H1 (cell line): ENCODE data around the gene FCGR2B. TPM values are rescaled to one million over a fixed set of nuclear protein-coding genes. Genes with fewer than 3 reads are reported as not detected.

ENCODE experiments used
- CTCF ChIA-PET: fragments of 300-600 bp; sonication (Branson Sonifier 250); formaldehyde crosslinking; loops from one replicate; lab custom pipeline; 2021; ENCODE audit not compliant: partially characterized antibody; lab: Charles Lee
- POLR2A ChIA-PET: fragments of 300-600 bp; sonication (Branson Sonifier 250); formaldehyde crosslinking; loops from one replicate; lab custom pipeline; 2021; ENCODE audit warnings: inconsistent platforms; ENCODE audit not compliant: partially characterized antibody; lab: Charles Lee
- DNase-seq, 2 experiments: peaks; one replicate each; pipeline versions ENCODE4 v3.0.0 to v3.0.0-alpha.2; 2010 to 2022; ENCODE audit warnings: low spot score in 2 of 2, low read depth in 1 of 2, mixed read lengths in 1 of 2
- FAIRE-seq: peaks from 2 replicates; lab custom pipeline; 2011; peaks lifted over from hg19 to GRCh38; lab: Jason Lieb, UNC
- H2AFZ ChIP-seq: 2 replicates; pipeline ENCODE4 v1.8.1; 2012; ENCODE audit warnings: low read length, inconsistent platforms
- H2AK5ac ChIP-seq: 2 replicates; pipeline ENCODE4 v1.6.1; 2013; ENCODE audit warnings: low read depth, low read length
- H2BK120ac ChIP-seq: replicated peaks from 2 replicates; pipeline ENCODE3; 2013; ENCODE audit warnings: low read depth, low read length, inconsistent platforms
- H2BK12ac ChIP-seq: 2 replicates; pipeline ENCODE4 v1.6.1; 2013; ENCODE audit warnings: low read depth, low read length
- H2BK15ac ChIP-seq: 2 replicates; pipeline ENCODE4 v1.6.1; 2013; ENCODE audit warnings: low read length
- H2BK20ac ChIP-seq: 2 replicates; pipeline ENCODE4 v1.6.1; 2013; ENCODE audit warnings: low read length
- H2BK5ac ChIP-seq: 2 replicates; pipeline ENCODE4 v1.6.1; 2013; ENCODE audit warnings: low read depth, low read length
- H3K14ac ChIP-seq: 2 replicates; pipeline ENCODE4 v1.6.1; 2013; ENCODE audit warnings: inconsistent platforms; ENCODE audit not compliant: insufficient read length
- H3K18ac ChIP-seq: 2 replicates; pipeline ENCODE4 v1.6.1; 2013; ENCODE audit warnings: low read length; ENCODE audit errors: extremely low read depth
- H3K23ac ChIP-seq: 2 replicates; pipeline ENCODE4 v1.6.1; 2013; ENCODE audit warnings: inconsistent platforms; ENCODE audit not compliant: insufficient read length
- H3K23me2 ChIP-seq: 2 replicates; pipeline ENCODE4 v1.6.1; 2013; ENCODE audit warnings: low read depth, low read length
- H3K27ac ChIP-seq: 2 replicates; pipeline ENCODE4 v1.6.1; 2011; ENCODE audit warnings: low read depth, low read length, inconsistent platforms
- H3K27me3 ChIP-seq, 4 experiments: replicated peaks in 1 of 4; 1 replicate in 1 of 4; 2 replicates in 3 of 4; pipeline versions ENCODE4 v1.6.1 to v1.8.1; 2011 to 2013; ENCODE audit warnings: low read length in 3 of 4, mild to moderate bottlenecking in 3 of 4, inconsistent platforms in 2 of 4, mixed read lengths in 2 of 4, moderate library complexity in 1 of 4; ENCODE audit not compliant: control insufficient read depth in 3 of 4, insufficient read depth in 3 of 4; ENCODE audit errors: extremely low read depth in 1 of 4
- H3K36me3 ChIP-seq, 4 experiments: 2 replicates each; pipeline versions ENCODE4 v1.6.1 to v1.8.1; 2011 to 2013; ENCODE audit warnings: mild to moderate bottlenecking in 4 of 4, low read length in 3 of 4, moderate library complexity in 2 of 4, control low read depth in 1 of 4, inconsistent platforms in 1 of 4; ENCODE audit not compliant: insufficient read depth in 4 of 4, control insufficient read depth in 2 of 4
- H3K4ac ChIP-seq: replicated peaks from 2 replicates; pipeline ENCODE3; 2013; ENCODE audit warnings: low read length, low read depth, mixed read lengths, inconsistent platforms; ENCODE audit not compliant: insufficient read length
- H3K4me1 ChIP-seq, 4 experiments: replicated peaks in 1 of 4; 1 replicate in 1 of 4; 2 replicates in 3 of 4; pipeline versions ENCODE4 v1.6.1 to v1.8.1; 2011 to 2013; ENCODE audit warnings: low read length in 3 of 4, inconsistent platforms in 2 of 4, mixed read lengths in 1 of 4; ENCODE audit not compliant: insufficient read depth in 4 of 4, control insufficient read depth in 3 of 4
- H3K4me2 ChIP-seq, 2 experiments: 2 replicates each; pipeline versions ENCODE4 v1.6.1 to v1.8.1; 2011 to 2013; ENCODE audit warnings: low read depth in 2 of 2, low read length in 2 of 2, control low read depth in 1 of 2, inconsistent platforms in 1 of 2, mild to moderate bottlenecking in 1 of 2; ENCODE audit not compliant: insufficient read depth in 1 of 2
- H3K4me3 ChIP-seq, 4 experiments: fragments of 200-600, 300-600 bp in 1 of 4; sonication (generic), shearing (Covaris generic), sonication (Bioruptor Twin) in 1 of 4; 2 replicates each; pipeline versions ENCODE4 v1.5.1 to v1.8.1; 2011 to 2016; ENCODE audit warnings: low read length in 4 of 4, low read depth in 3 of 4, control low read depth in 2 of 4, inconsistent platforms in 2 of 4, mild to moderate bottlenecking in 2 of 4, mixed read lengths in 1 of 4, moderate library complexity in 1 of 4; ENCODE audit not compliant: insufficient read depth in 2 of 4; ENCODE audit errors: extremely low read depth in 1 of 4
- H3K56ac ChIP-seq: replicated peaks from 2 replicates; pipeline ENCODE3; 2013; ENCODE audit warnings: low read depth, mild to moderate bottlenecking, mixed read lengths, low read length, inconsistent platforms; ENCODE audit not compliant: insufficient read length
- H3K79me1 ChIP-seq: 2 replicates; pipeline ENCODE4 v1.6.1; 2013; ENCODE audit warnings: low read depth, low read length, control low read depth
- H3K79me2 ChIP-seq, 2 experiments: 2 replicates each; pipeline versions ENCODE4 v1.6.1 to v1.8.1; 2012 to 2013; ENCODE audit warnings: low read length in 2 of 2, mild to moderate bottlenecking in 2 of 2, inconsistent platforms in 1 of 2; ENCODE audit not compliant: insufficient read depth in 2 of 2, control insufficient read depth in 1 of 2
- H3K9ac ChIP-seq, 4 experiments: replicated peaks in 1 of 4; 1 replicate in 1 of 4; 2 replicates in 3 of 4; pipeline versions ENCODE4 v1.6.1 to v1.8.1; 2011 to 2013; ENCODE audit warnings: low read depth in 3 of 4, low read length in 3 of 4, control low read depth in 2 of 4, mild to moderate bottlenecking in 2 of 4, moderate library complexity in 2 of 4, inconsistent platforms in 1 of 4; ENCODE audit errors: extremely low read depth in 1 of 4
- H3K9me3 ChIP-seq, 2 experiments: 2 replicates each; pipeline versions ENCODE4 v1.6.1 to v1.8.1; 2012 to 2013; ENCODE audit warnings: mild to moderate bottlenecking in 2 of 2, moderate library complexity in 2 of 2, control low read depth in 1 of 2, inconsistent platforms in 1 of 2, low read depth in 1 of 2, low read length in 1 of 2, mixed read lengths in 1 of 2; ENCODE audit not compliant: insufficient read depth in 2 of 2
- H4K20me1 ChIP-seq, 2 experiments: replicated peaks in 1 of 2; 2 replicates each; pipeline versions ENCODE3 to v1.8.1; 2011 to 2013; ENCODE audit warnings: inconsistent platforms in 2 of 2, low read length in 2 of 2, mild to moderate bottlenecking in 1 of 2; ENCODE audit not compliant: insufficient read depth in 2 of 2, control insufficient read depth in 1 of 2
- H4K5ac ChIP-seq: 2 replicates; pipeline ENCODE4 v1.6.1; 2013; ENCODE audit warnings: low read length, low read depth, mixed read lengths, inconsistent platforms; ENCODE audit not compliant: insufficient read length
- H4K8ac ChIP-seq: 2 replicates; pipeline ENCODE4 v1.8.0; 2013; ENCODE audit warnings: mild to moderate bottlenecking, moderate library complexity, low read length, inconsistent platforms; ENCODE audit not compliant: insufficient read depth; ENCODE audit errors: extremely low read depth
- H4K91ac ChIP-seq: replicated peaks from 2 replicates; pipeline ENCODE3; 2013; ENCODE audit warnings: low read length, mixed read lengths, inconsistent platforms; ENCODE audit not compliant: insufficient read length
- KDM4A ChIP-seq: IDR thresholded peaks from one replicate; pipeline ENCODE4 v1.7.1; 2012; ENCODE audit warnings: low read depth, mild to moderate bottlenecking, moderate library complexity, low read length, inconsistent platforms; ENCODE audit not compliant: severe bottlenecking
- WGBS, 2 experiments: shearing (Covaris generic) in 1 of 2; methylation state at CpG; one replicate each; pipeline versions ENCODE4 v1.1.6 to v1.1.7; 2013 to 2015; ENCODE audit warnings: low lambda C conversion rate in 2 of 2, mixed read lengths in 2 of 2, inconsistent platforms in 1 of 2, low coverage in 1 of 2, missing lambda C conversion rate in 1 of 2; ENCODE audit not compliant: insufficient replicate concordance in 2 of 2, insufficient coverage in 1 of 2, insufficient read length in 1 of 2; ENCODE audit errors: extremely low coverage in 1 of 2, missing lambda C conversion rate in 1 of 2; 5-methylcytosine and 5-hydroxymethylcytosine counted together
- polyA plus RNA-seq, 7 experiments: library from polyadenylated mRNA; depleted of rRNA in 3 of 7; stranded (reverse) in 5 of 7; unstranded in 2 of 7; fragments of >200 nt in 5 of 7; fragments of 200-250 nt in 2 of 7; gene quantifications; 1 replicate in 5 of 7; 2 replicates in 1 of 7; 4 replicates in 1 of 7; pipeline versions ENCODE4 v1.2.1 to v1.2.3, GENCODE V29; 2011 to 2013; ENCODE audit warnings: missing spikeins in 2 of 7, mixed read lengths in 2 of 7
- total RNA-seq: library from RNA; stranded (reverse); fragmentation: NEBNext Ultra II Directional; extraction: Animal tissue kit (Norgen Biotek cat#: 25700); gene quantifications from 2 replicates; pipeline ENCODE4 v1.2.1, GENCODE V29; 2021
- TF ChIP-seq, protein P1 (sequence below): IDR thresholded peaks from 2 replicates; pipeline ENCODE4 v1.6.1; 2011; ENCODE audit warnings: low read depth, mild to moderate bottlenecking, low read length; ENCODE audit not compliant: insufficient read depth
- TF ChIP-seq, protein P2 (sequence below): IDR thresholded peaks from 2 replicates; pipeline ENCODE4 v1.6.1; 2011; ENCODE audit warnings: low read length, improper control_type of control experiment

Gene FCGR2B
- total and polyA plus RNA-seq, 2 of the 8 experiments (the other 6 are each of a cell fraction or from before 2014, with no cell fraction given): 0.05 TPM; not detected in 1

DNA sequence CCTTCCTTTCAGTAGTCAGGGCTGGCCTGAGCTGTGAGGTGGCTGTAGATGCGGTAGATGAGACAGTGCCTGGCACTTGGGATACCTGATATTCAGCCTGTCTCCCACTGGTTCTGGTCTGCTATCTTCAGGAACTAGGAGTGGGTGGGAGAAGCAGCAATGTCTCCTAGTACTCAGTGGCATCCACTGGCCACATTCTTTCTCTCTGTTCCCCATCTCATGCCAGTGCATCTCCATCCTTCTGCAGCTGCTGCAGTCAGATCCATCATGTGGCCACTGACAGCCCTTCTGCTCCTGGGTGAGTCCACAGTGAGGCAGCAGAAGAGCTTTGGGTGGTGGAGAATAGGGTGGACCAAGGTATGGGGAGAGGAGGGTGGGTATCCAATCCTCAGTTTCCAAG is 59.5 kb downstream of the FCGR2B start:
- Histone ChIP-seq H2BK5ac (no peak overlapping the region), H3K36me3 (no peaks in the 10 kb centered on the region), H3K23me2 (peaks cover 12% of the 10 kb centered on the region), H3K4ac (no peak overlapping the region), H3K9ac (no peak overlapping the region), H4K5ac (no peak overlapping the region), H3K18ac (no peak overlapping the region), H3K23ac (no peak overlapping the region), H3K56ac (no peak overlapping the region), H4K8ac (no peak overlapping the region), H3K9me3 (no peaks in the 10 kb centered on the region), H3K79me2 (no peaks in the 10 kb centered on the region), H3K79me1 (no peaks in the 10 kb centered on the region), H3K4me1 (peaks cover 0 to 3% (median 3%) of the 10 kb centered on the region in 4 experiments; a peak in 6 of 7 replicates), H4K20me1 (no peaks in the 10 kb centered on the region), H3K4me3 (no peak overlapping the region), H2AFZ (no peak overlapping the region), H2BK15ac (no peak overlapping the region), H2BK12ac (no peak overlapping the region; the same call in 1 of the 2 replicates), H2BK20ac (no peak overlapping the region), H3K27me3 (peaks cover 12 to 24% (median 21%) of the 10 kb centered on the region in 4 experiments), H2BK120ac (no peak overlapping the region), H4K91ac (no peak overlapping the region), H2AK5ac (no peak overlapping the region), H3K14ac (no peak overlapping the region), H3K4me2 (no peak overlapping the region), H3K27ac (no peak overlapping the region)
- WGBS, 2 experiments: 100% methylated on average over 1 of the region's 1 CpG; no CpG with 5 or more reads in 1 of the 2 experiments
- POLR2A ChIA-PET: no interaction called here
- CTCF ChIA-PET: interaction anchor here (1.1 to 1.2 kb wide), 2 partner anchors 15 to 16 kb away, joined by 4 to 5 read pairs; no protein-coding TSS in a partner anchor
- FAIRE-seq (no peak), DNase-seq (no peak)
- TF ChIP-seq, protein P1, sequence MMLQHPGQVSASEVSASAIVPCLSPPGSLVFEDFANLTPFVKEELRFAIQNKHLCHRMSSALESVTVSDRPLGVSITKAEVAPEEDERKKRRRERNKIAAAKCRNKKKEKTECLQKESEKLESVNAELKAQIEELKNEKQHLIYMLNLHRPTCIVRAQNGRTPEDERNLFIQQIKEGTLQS: no peak
- TF ChIP-seq KDM4A: no peak
- TF ChIP-seq, protein P2, sequence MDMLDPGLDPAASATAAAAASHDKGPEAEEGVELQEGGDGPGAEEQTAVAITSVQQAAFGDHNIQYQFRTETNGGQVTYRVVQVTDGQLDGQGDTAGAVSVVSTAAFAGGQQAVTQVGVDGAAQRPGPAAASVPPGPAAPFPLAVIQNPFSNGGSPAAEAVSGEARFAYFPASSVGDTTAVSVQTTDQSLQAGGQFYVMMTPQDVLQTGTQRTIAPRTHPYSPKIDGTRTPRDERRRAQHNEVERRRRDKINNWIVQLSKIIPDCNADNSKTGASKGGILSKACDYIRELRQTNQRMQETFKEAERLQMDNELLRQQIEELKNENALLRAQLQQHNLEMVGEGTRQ: no peak
